HG02763 (cell line): ENCODE measurements around the gene TM9SF3.
"Not testable (repeated sequence)": the region's sequence is repeated elsewhere in the genome, so short reads cannot be mapped to it uniquely, and the experiment has no call there.

Experiments used
- ATAC-seq: cut with Tn5 transposase; IDR thresholded peaks from one replicate; pipeline ENCODE4 v1.9.1; 2021; ENCODE audit warnings: mild to moderate bottlenecking, moderate library complexity; ENCODE audit not compliant: unreplicated experiment

The TM9SF3 gene

GRCh38 chr10:96570983-96571964 lies 15.5 kb downstream of the TM9SF3 start:
- no peak for ATAC-seq

DNA sequence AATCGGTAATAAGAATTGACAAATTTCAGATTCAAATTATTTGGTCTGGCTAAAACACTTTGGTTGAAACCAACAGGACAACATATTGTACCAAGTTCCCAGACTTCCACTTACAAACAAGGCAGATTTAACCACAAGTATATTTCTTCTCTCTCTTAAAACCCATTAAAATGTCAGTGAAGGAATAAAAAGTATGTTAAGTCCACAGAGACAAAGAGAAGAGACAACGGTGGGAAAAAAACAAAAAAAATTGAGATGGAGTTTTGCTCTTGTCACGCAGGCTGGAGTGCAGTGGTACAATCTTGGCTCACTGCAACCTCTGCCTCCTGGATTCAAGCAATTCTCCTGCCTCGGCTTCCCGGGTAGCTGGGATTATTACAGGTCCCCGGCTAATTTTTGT lies 16.3 kb downstream of the TM9SF3 start:
- ATAC-seq = no peak

- ATAC-seq = no peak
Measured at GRCh38 chr10:96568402-96568801, 18.4 kb downstream of the TM9SF3 start.

GRCh38 chr10:96565774-96566173 lies 21.0 kb downstream of the TM9SF3 start:
- no peak for ATAC-seq

GRCh38 chr10:96560966-96561887 lies 25.6 kb downstream of the TM9SF3 start:
- ATAC-seq = no peak

DNA sequence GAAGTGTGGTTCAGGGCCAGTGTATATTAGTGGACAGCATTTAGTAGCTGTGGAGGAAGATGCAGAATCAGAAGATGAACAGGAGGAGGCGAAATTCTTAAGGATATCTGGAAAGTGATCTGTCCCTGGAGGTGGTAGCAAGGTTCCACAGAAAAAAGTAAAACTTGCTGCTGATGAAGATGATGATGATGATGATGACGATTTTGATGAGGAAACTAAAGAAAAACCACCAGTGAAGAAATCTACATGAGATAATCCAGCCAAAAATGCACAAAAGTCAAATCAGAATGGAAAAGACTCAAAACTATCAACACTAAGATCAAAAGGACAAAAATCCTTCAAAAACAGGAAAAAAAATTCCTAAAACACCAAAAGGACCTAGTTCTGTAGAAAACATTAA lies 26.3 kb downstream of the TM9SF3 start:
- no peak for ATAC-seq

DNA sequence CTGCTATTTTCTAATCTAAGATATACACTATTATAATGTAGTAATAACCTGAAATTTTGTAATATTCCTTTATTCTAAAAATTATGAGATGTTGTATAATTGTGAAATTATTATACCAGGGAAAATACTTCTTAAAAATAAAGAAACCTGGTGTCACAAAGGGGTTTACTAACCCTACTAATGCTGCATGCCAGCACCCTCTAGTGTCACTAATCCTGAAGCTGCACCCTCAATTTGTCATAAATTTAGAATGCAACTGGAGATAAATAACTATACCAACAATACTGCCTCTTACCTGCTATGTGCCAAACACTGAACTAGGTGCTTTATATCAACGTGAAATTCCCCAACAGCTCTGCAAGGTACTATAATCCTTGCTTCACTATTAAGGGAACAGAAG lies 30.8 kb downstream of the TM9SF3 start:
- ATAC-seq = no peak

GRCh38 chr10:96555330-96555729 lies 31.5 kb downstream of the TM9SF3 start:
- ATAC-seq = no peak

- ATAC-seq = no peak
Measured at GRCh38 chr10:96548589-96548988, 38.2 kb downstream of the TM9SF3 start.

DNA sequence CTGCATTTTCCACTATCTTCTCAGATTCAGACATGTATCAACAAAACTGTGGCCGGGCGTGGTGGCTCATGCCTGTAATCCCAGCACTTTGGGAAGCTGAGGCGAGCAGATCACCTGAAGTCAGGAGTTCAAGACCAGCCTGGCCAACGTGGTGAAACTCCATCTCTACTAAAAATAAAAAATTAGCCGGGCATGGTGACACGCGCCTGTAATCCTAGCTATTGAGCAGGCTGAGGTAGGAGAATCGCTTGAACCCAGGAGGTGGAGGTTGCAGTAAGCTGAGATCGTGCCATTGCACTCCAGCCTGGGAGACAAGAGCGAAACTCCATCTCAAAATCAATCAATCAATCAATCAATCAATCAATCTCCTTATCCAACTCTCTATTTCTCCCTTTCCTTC lies 41.3 kb downstream of the TM9SF3 start:
- not testable (repeated sequence) for ATAC-seq

- ATAC-seq = no peak
Measured at GRCh38 chr10:96541921-96542320, 44.9 kb downstream of the TM9SF3 start.

GRCh38 chr10:96540240-96540639 lies 46.6 kb downstream of the TM9SF3 start:
- ATAC-seq = no peak

- ATAC-seq = no peak
Measured at GRCh38 chr10:96538683-96539082, 48.1 kb downstream of the TM9SF3 start.

GRCh38 chr10:96536129-96536528 lies 50.7 kb downstream of the TM9SF3 start:
- no peak for ATAC-seq

DNA sequence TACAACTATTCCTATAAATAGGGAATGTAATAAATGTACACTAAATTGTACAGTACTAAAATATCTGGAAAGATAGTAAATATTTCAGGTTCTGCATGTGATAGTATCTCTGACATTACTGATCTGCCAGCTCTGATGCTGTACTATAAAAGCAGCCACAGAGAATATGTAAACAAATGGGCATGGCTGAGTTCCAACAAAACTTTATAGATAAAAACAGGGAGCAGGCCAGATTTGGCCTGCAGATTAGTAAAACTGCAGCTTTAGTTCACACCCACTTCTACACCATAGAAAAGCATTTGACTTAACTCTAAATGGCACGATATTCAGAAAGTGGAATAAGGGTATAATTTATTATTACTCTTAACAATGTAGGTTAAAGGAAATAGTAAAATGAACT lies 54.3 kb downstream of the TM9SF3 start:
- ATAC-seq = no peak

- no peak for ATAC-seq
Measured at GRCh38 chr10:96529634-96530279, 57.1 kb downstream of the TM9SF3 start.

DNA sequence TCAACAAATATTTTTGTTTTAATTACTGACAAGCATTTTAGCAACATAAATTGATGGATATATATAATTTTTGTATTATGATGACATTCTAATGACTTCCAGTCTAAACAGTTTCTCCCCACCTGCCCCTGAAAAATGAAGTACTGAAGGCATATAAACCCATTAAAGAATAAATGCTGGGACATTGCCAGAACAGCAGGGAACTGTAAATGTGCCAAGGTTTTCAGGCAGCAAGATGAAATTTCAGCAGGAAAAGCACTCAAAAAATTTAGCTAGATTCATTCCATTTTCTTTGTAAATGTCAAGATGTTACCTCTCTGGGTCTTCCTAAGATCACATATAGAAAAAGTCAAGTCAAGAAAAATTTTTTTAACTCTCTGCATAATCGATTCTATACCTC lies 62.1 kb downstream of the TM9SF3 start:
- no peak for ATAC-seq

DNA sequence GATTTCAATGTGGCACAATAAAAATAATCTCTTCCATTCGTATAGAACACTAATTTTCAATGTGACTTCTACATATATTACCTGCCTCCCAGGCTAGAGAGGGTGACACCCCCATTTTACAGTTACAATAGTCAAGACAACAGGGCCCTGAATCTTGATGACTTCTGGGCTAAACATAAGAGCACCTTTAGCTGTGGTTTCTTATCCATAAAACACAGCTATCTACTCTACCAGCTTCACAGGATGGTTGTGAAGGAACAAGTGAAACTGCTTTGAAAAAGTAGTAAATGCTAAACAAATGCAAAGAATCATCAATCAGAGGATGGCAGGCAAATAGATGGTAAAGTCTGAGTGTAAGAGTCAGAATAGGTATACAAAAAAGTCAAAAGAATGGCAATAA lies 69.5 kb downstream of the TM9SF3 start:
- ATAC-seq = no peak

DNA sequence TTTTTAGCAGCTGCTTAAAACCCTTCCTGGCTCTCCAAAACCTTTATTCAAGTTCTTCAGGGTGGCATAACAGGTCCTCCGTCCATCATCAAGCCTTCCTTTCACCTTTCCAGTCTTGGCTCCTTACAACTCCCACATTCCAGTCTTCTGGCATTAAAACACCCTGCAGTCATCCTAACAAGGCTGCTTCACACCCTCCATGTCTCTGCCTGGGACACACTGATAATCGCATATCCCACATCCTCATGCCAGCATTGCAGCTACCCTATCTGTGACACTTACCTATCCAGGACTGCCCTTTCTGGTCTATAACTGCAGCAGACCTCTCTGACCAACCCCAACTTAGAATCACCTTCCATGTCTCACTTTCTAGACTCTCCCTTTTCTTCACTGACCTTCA lies 70.5 kb downstream of the TM9SF3 start:
- ATAC-seq = no peak

DNA sequence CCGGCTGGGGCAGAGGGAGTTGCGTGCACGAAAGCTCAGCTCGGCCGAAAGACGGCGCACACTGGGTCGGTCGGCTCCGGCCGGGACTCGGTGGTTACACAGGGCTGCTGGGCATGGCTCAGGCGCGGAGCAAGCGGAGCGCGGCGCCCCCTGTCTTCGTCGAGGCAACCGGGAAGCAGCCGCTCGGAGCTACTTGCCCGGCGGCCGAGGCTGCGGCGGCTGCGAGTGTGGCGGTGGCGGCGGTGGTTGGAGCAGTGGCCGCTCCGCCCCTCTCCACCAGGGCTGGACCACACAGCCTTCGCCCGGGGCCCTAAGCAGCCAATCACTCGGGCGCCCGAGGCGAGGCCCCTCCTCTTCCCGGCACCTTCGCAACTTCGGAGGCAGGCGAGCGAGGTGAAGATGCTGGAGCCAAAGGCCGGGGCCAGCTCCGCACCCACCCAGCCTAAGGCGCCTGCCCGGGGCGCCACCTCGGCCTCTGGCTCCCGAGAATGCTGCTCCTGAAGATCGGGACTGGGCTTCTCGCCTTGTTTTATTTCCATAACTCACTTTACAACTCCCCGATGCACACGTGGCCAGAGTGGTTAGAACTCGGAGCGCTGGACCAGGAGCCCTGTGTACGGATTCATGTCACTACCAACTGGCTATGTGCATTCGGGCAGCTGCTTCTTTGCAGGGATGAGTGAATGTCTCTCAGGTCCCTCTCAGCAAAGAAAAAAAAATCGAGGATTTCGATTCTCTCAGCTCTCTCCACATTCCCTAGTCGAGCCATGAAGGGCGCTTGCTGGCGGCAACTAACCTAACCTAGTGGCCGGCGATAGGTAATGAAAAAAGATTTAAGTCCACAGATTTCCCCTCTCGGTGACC lies 72.9 kb downstream of the TM9SF3 start, which contains the start of gene TLL2:
Gene TLL2 (minus strand): TSS at position 229 of the 864 bp plus-strand sequence. CDS start 241 bp downstream, outside the sequence.
- peak; percentile 73 for ATAC-seq
